ENCODE data around the gene KISS1R.

GRCh38 chr19:958967-959855 lies 42.1 kb downstream of the KISS1R start:
- TF ChIP-seq CTCF (conservative IDR thresholded peaks at IDR 0.05 in 1 of 2, IDR thresholded peaks at IDR 0.05 in 1 of 2; ENCODE audit: low read depth in 1 of 2, low read length in 2 of 2) (no peak), EZH2 (IDR thresholded peaks at IDR 0.05; ENCODE audit: low read length, missing control alignments) (no peak)

All from fibroblast of lung (primary cell).